ENCODE data around the gene PSMD5. TPM values are rescaled to one million over a fixed set of nuclear protein-coding genes. Genes with fewer than 3 reads are reported as not detected.

The PSMD5 gene
- total RNA-seq, 1 donor = 32.6 TPM

DNA sequence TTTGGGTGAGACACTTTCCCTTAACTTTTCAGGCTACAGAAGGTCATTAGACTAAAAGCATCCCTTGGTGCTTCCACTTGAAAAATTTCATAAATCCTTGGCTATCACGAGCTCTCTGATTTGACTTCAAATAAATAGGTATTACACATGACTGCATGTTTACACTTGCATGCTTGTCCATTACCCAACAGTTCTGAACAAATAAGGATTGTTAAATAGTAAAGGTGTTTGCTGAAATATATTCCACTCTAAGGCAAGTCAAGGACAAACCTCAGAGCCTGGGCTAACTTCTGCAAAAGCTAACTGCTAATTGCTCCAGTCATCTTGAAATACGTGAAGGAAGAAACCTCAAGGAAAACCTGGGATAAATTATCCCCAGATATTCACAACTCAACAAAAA, 64.0 kb downstream of the PSMD5 start:
- TF ChIP-seq, protein P1, sequence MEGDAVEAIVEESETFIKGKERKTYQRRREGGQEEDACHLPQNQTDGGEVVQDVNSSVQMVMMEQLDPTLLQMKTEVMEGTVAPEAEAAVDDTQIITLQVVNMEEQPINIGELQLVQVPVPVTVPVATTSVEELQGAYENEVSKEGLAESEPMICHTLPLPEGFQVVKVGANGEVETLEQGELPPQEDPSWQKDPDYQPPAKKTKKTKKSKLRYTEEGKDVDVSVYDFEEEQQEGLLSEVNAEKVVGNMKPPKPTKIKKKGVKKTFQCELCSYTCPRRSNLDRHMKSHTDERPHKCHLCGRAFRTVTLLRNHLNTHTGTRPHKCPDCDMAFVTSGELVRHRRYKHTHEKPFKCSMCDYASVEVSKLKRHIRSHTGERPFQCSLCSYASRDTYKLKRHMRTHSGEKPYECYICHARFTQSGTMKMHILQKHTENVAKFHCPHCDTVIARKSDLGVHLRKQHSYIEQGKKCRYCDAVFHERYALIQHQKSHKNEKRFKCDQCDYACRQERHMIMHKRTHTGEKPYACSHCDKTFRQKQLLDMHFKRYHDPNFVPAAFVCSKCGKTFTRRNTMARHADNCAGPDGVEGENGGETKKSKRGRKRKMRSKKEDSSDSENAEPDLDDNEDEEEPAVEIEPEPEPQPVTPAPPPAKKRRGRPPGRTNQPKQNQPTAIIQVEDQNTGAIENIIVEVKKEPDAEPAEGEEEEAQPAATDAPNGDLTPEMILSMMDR (IDR thresholded peaks at IDR 0.05; ENCODE audit: extremely low read depth, low read depth, low read length) = no peak
- H3K4me2 ChIP-seq (ENCODE audit: insufficient read depth, low read length) = no peak overlapping the region
- DNase-seq (ENCODE audit: insufficient read length, low spot score, missing footprints) = no peak
- no peak overlapping the region for H3K4me3 ChIP-seq (ENCODE audit: insufficient read depth, low read length)
- H4K20me1 ChIP-seq (ENCODE audit: insufficient read depth, low read length) = peaks cover 3% of the 10 kb centered on the region
- no peaks in the 10 kb centered on the region for H3K9me3 ChIP-seq (ENCODE audit: low read depth, low read length)
- no peak overlapping the region for H2AFZ ChIP-seq (ENCODE audit: low read length)
- H3K27ac ChIP-seq (ENCODE audit: low read depth, low read length) = no peak overlapping the region
- H3K4me1 ChIP-seq (ENCODE audit: insufficient read depth, low read length) = no peaks in the 10 kb centered on the region
- peaks cover 47% of the 10 kb centered on the region for H3K79me2 ChIP-seq (ENCODE audit: insufficient read depth, low read length)
- H3K27me3 ChIP-seq (ENCODE audit: insufficient read depth, low read length) = no peaks in the 10 kb centered on the region
- H3K36me3 ChIP-seq (ENCODE audit: insufficient read depth, low read length) = peaks cover 41% of the 10 kb centered on the region

DNA sequence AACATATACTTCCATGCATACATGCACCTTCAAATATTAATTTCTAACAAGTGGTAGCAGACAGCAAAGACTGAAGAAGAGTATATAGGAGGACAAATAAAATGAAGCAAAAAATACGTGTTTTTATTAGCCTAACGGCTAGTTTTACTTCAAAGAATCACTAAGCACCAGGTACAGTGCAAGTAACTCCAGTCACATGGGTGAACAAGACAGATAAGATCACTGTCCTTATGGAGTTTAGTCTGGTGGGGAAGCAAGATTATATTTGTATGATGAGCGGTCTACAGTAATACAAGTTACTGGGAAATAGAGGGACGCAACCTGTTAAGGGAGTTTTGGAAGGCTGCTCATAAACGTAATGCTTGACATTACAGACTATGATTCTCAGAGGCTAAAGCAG, 65.5 kb downstream of the PSMD5 start:
- TF ChIP-seq, protein P1 (IDR thresholded peaks at IDR 0.05; ENCODE audit: extremely low read depth, low read depth, low read length) = no peak
- H3K27ac ChIP-seq (ENCODE audit: low read depth, low read length) = no peak overlapping the region
- H3K4me2 ChIP-seq (ENCODE audit: insufficient read depth, low read length) = no peak overlapping the region
- no peak overlapping the region for H3K4me3 ChIP-seq (ENCODE audit: insufficient read depth, low read length)
- DNase-seq (ENCODE audit: insufficient read length, low spot score, missing footprints) = no peak
- peaks cover 3% of the 10 kb centered on the region for H4K20me1 ChIP-seq (ENCODE audit: insufficient read depth, low read length)
- no peaks in the 10 kb centered on the region for H3K9me3 ChIP-seq (ENCODE audit: low read depth, low read length)
- no peaks in the 10 kb centered on the region for H3K4me1 ChIP-seq (ENCODE audit: insufficient read depth, low read length)
- peaks cover 32% of the 10 kb centered on the region for H3K79me2 ChIP-seq (ENCODE audit: insufficient read depth, low read length)
- H2AFZ ChIP-seq (ENCODE audit: low read length) = no peak overlapping the region
- H3K27me3 ChIP-seq (ENCODE audit: insufficient read depth, low read length) = no peaks in the 10 kb centered on the region
- H3K36me3 ChIP-seq (ENCODE audit: insufficient read depth, low read length) = peaks cover 56% of the 10 kb centered on the region

DNA sequence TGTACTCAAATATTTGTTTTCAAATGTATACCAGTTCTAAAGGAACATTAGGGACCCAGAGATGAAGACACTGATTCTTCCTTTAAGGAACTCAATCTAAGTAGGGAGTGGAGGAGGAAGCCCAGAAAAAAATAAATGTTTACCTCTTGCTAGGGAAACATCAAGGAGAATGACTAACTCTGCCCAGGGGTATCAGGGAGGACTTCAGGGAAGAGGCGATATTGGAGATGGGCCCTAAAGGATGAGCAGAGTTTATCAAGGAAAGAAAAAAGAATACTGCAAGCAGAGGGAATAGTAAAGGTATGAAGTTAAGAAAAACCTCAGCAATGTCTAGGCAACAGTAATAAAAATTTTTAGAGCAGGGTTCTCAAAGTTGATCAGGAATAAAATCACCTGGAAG, 65.9 kb downstream of the PSMD5 start:
- Histone ChIP-seq H3K36me3 (ENCODE audit: insufficient read depth, low read length) (peaks cover 60% of the 10 kb centered on the region), H3K27ac (ENCODE audit: low read depth, low read length) (no peak overlapping the region), H2AFZ (ENCODE audit: low read length) (no peak overlapping the region), H4K20me1 (ENCODE audit: insufficient read depth, low read length) (peaks cover 3% of the 10 kb centered on the region), H3K27me3 (ENCODE audit: insufficient read depth, low read length) (no peaks in the 10 kb centered on the region), H3K79me2 (ENCODE audit: insufficient read depth, low read length) (peaks cover 28% of the 10 kb centered on the region), H3K4me3 (ENCODE audit: insufficient read depth, low read length) (no peak overlapping the region), H3K4me1 (ENCODE audit: insufficient read depth, low read length) (no peaks in the 10 kb centered on the region), H3K4me2 (ENCODE audit: insufficient read depth, low read length) (no peak overlapping the region), H3K9me3 (ENCODE audit: low read depth, low read length) (no peaks in the 10 kb centered on the region)
- DNase-seq (ENCODE audit: insufficient read length, low spot score, missing footprints) = no peak
- TF ChIP-seq, protein P1 (IDR thresholded peaks at IDR 0.05; ENCODE audit: extremely low read depth, low read depth, low read length) = no peak

DNA sequence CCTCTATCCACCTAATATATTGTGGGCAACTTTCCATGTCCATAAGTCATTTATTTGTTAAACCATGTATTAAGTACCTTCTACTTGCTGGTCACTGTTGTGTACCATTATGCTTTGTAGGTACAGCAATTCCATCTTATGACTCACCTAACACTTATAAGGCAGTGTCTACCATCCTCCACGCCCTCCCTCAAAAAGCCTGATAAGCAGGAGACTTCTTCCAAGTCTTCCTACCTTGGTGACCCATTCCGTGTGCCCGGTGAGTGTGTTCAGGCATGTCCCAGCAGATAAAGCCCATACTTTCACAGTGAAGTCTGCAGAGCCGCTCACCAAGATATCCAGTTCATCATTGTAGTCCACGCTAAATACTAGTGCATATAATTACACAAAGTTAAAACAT, 66.9 kb downstream of the PSMD5 start:
- Histone ChIP-seq H3K9me3 (ENCODE audit: low read depth, low read length) (no peaks in the 10 kb centered on the region), H3K4me3 (ENCODE audit: insufficient read depth, low read length) (no peak overlapping the region), H3K4me1 (ENCODE audit: insufficient read depth, low read length) (no peaks in the 10 kb centered on the region), H3K36me3 (ENCODE audit: insufficient read depth, low read length) (peaks cover 69% of the 10 kb centered on the region), H3K27ac (ENCODE audit: low read depth, low read length) (no peak overlapping the region), H3K27me3 (ENCODE audit: insufficient read depth, low read length) (no peaks in the 10 kb centered on the region), H2AFZ (ENCODE audit: low read length) (no peak overlapping the region), H3K79me2 (ENCODE audit: insufficient read depth, low read length) (peaks cover 23% of the 10 kb centered on the region), H4K20me1 (ENCODE audit: insufficient read depth, low read length) (peaks cover 3% of the 10 kb centered on the region), H3K4me2 (ENCODE audit: insufficient read depth, low read length) (no peak overlapping the region)
- TF ChIP-seq, protein P1 (IDR thresholded peaks at IDR 0.05; ENCODE audit: extremely low read depth, low read depth, low read length) = no peak
- no peak for DNase-seq (ENCODE audit: insufficient read length, low spot score, missing footprints)

All from osteoblast (primary cell).